WTC11 (cell line): ENCODE data around the gene TRIM29.

Experiments
- ELF4 ChIP-seq: sonication (generic); formaldehyde crosslinking; IDR thresholded peaks from 2 replicates; pipeline ENCODE4 v1.8.1; 2022; ENCODE audit warnings: low read depth, mild to moderate bottlenecking, moderate library complexity, missing genetic modification reagents
- ESRRA ChIP-seq: sonication (generic); formaldehyde crosslinking; IDR thresholded peaks from 2 replicates; pipeline ENCODE4 v1.8.1; 2022; ENCODE audit warnings: mild to moderate bottlenecking, missing genetic modification reagents, borderline replicate concordance
- ZNF416 ChIP-seq: fragments of 250-450 bp; sonication (Bioruptor Pico); IDR thresholded peaks from 2 replicates; pipeline ENCODE4 v1.9.0; 2021; ENCODE audit warnings: mild to moderate bottlenecking, inconsistent platforms
- TF ChIP-seq, protein P1 (sequence below): fragments of 200-600 bp; IDR thresholded peaks from 2 replicates; pipeline ENCODE4 v1.8.0; 2022; ENCODE audit warnings: antibody characterized with exemption
- TF ChIP-seq, protein P2 (sequence below): fragments of 250-450 bp; sonication (Bioruptor Pico); IDR thresholded peaks from 2 replicates; pipeline ENCODE4 v1.9.0; 2021; ENCODE audit warnings: mild to moderate bottlenecking
- TF ChIP-seq, protein P3 (sequence below): sonication (generic); formaldehyde crosslinking; IDR thresholded peaks from 2 replicates; pipeline ENCODE4 v1.8.1; 2023; ENCODE audit warnings: mild to moderate bottlenecking, missing genetic modification reagents, moderate library complexity
- TF ChIP-seq, protein P4 (sequence below): sonication (generic); formaldehyde crosslinking; IDR thresholded peaks from 2 replicates; pipeline ENCODE4 v1.8.1; 2023; ENCODE audit warnings: mild to moderate bottlenecking, missing genetic modification reagents, borderline replicate concordance
- TF ChIP-seq, protein P5 (sequence below): sonication (generic); formaldehyde crosslinking; IDR thresholded peaks from 2 replicates; pipeline ENCODE4 v1.8.0; 2022; ENCODE audit warnings: mild to moderate bottlenecking, missing genetic modification reagents
- TF ChIP-seq, protein P6 (sequence below): fragments of 250-450 bp; sonication (Bioruptor Pico); IDR thresholded peaks from 2 replicates; pipeline ENCODE4 v1.8.0; 2021; ENCODE audit warnings: mild to moderate bottlenecking

DNA sequence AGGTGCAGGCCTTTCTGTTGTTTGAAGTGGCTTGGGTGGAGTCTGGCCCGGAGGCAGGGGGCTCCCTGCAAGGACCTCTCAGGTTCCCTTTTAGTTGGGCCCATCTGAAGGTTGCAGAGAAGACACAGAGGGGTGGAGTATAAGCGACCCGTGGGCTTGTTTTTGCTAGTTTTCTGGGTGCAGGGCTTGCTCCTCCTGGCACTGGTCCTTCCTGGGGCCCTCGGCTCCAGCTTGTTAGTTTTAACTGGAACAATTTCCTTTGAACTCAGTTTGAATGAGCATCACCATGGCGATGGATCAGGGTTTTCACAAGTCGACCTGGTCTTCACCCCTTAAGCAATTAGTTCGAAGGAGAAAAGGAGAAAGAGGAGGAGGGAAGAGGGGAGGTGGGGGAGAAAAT, 44.5 kb upstream of the TRIM29 start:
- TF ChIP-seq, protein P1, sequence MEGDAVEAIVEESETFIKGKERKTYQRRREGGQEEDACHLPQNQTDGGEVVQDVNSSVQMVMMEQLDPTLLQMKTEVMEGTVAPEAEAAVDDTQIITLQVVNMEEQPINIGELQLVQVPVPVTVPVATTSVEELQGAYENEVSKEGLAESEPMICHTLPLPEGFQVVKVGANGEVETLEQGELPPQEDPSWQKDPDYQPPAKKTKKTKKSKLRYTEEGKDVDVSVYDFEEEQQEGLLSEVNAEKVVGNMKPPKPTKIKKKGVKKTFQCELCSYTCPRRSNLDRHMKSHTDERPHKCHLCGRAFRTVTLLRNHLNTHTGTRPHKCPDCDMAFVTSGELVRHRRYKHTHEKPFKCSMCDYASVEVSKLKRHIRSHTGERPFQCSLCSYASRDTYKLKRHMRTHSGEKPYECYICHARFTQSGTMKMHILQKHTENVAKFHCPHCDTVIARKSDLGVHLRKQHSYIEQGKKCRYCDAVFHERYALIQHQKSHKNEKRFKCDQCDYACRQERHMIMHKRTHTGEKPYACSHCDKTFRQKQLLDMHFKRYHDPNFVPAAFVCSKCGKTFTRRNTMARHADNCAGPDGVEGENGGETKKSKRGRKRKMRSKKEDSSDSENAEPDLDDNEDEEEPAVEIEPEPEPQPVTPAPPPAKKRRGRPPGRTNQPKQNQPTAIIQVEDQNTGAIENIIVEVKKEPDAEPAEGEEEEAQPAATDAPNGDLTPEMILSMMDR = no peak
- TF ChIP-seq, protein P2, sequence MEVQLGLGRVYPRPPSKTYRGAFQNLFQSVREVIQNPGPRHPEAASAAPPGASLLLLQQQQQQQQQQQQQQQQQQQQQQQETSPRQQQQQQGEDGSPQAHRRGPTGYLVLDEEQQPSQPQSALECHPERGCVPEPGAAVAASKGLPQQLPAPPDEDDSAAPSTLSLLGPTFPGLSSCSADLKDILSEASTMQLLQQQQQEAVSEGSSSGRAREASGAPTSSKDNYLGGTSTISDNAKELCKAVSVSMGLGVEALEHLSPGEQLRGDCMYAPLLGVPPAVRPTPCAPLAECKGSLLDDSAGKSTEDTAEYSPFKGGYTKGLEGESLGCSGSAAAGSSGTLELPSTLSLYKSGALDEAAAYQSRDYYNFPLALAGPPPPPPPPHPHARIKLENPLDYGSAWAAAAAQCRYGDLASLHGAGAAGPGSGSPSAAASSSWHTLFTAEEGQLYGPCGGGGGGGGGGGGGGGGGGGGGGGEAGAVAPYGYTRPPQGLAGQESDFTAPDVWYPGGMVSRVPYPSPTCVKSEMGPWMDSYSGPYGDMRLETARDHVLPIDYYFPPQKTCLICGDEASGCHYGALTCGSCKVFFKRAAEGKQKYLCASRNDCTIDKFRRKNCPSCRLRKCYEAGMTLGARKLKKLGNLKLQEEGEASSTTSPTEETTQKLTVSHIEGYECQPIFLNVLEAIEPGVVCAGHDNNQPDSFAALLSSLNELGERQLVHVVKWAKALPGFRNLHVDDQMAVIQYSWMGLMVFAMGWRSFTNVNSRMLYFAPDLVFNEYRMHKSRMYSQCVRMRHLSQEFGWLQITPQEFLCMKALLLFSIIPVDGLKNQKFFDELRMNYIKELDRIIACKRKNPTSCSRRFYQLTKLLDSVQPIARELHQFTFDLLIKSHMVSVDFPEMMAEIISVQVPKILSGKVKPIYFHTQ = no peak
- TF ChIP-seq, protein P3, sequence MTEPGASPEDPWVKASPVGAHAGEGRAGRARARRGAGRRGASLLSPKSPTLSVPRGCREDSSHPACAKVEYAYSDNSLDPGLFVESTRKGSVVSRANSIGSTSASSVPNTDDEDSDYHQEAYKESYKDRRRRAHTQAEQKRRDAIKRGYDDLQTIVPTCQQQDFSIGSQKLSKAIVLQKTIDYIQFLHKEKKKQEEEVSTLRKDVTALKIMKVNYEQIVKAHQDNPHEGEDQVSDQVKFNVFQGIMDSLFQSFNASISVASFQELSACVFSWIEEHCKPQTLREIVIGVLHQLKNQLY (CRISPR knock-in tag) = no peak
- TF ChIP-seq, protein P4, sequence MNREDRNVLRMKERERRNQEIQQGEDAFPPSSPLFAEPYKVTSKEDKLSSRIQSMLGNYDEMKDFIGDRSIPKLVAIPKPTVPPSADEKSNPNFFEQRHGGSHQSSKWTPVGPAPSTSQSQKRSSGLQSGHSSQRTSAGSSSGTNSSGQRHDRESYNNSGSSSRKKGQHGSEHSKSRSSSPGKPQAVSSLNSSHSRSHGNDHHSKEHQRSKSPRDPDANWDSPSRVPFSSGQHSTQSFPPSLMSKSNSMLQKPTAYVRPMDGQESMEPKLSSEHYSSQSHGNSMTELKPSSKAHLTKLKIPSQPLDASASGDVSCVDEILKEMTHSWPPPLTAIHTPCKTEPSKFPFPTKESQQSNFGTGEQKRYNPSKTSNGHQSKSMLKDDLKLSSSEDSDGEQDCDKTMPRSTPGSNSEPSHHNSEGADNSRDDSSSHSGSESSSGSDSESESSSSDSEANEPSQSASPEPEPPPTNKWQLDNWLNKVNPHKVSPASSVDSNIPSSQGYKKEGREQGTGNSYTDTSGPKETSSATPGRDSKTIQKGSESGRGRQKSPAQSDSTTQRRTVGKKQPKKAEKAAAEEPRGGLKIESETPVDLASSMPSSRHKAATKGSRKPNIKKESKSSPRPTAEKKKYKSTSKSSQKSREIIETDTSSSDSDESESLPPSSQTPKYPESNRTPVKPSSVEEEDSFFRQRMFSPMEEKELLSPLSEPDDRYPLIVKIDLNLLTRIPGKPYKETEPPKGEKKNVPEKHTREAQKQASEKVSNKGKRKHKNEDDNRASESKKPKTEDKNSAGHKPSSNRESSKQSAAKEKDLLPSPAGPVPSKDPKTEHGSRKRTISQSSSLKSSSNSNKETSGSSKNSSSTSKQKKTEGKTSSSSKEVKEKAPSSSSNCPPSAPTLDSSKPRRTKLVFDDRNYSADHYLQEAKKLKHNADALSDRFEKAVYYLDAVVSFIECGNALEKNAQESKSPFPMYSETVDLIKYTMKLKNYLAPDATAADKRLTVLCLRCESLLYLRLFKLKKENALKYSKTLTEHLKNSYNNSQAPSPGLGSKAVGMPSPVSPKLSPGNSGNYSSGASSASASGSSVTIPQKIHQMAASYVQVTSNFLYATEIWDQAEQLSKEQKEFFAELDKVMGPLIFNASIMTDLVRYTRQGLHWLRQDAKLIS (CRISPR knock-in tag) = no peak
- TF ChIP-seq ELF4 (CRISPR knock-in tag) (no peak), ESRRA (CRISPR knock-in tag) (no peak), ZNF416 (CRISPR knock-in tag) (no peak)
- TF ChIP-seq, protein P5, sequence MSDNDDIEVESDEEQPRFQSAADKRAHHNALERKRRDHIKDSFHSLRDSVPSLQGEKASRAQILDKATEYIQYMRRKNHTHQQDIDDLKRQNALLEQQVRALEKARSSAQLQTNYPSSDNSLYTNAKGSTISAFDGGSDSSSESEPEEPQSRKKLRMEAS = no peak
- TF ChIP-seq, protein P6, sequence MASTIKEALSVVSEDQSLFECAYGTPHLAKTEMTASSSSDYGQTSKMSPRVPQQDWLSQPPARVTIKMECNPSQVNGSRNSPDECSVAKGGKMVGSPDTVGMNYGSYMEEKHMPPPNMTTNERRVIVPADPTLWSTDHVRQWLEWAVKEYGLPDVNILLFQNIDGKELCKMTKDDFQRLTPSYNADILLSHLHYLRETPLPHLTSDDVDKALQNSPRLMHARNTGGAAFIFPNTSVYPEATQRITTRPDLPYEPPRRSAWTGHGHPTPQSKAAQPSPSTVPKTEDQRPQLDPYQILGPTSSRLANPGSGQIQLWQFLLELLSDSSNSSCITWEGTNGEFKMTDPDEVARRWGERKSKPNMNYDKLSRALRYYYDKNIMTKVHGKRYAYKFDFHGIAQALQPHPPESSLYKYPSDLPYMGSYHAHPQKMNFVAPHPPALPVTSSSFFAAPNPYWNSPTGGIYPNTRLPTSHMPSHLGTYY (CRISPR knock-in tag) = no peak
